Omental fat pad (tissue), 4 donors: ENCODE results near the gene ITGA8. TPM values are rescaled to one million over a fixed set of nuclear protein-coding genes. Genes with fewer than 3 reads are reported as not detected.

Experiments used
- ATAC-seq: fragments of 150-250 bp; one replicate; pipeline ENCODE4 v1.9.1; 2016; ENCODE audit warnings: mild to moderate bottlenecking, moderate library complexity; ENCODE audit not compliant: low FRiP score
- DNase-seq: peaks from one replicate; pipeline ENCODE4 v3.0.0-alpha.2; 2019; ENCODE audit warnings: low spot score
- CTCF ChIP-seq, 3 donors: fragments of 450-650 bp; IDR thresholded peaks; one replicate each; pipeline ENCODE4 v1.5.1; 2016 to 2017; ENCODE audit warnings: antibody characterized with exemption in 3 of 3, mild to moderate bottlenecking in 3 of 3, moderate library complexity in 2 of 3
- total RNA-seq, 4 donors: library from RNA; depleted of rRNA; stranded (reverse); fragments of >200 nt; gene quantifications; one replicate each; pipeline ENCODE4 v1.1.0, GENCODE V29; 2016

Gene ITGA8
- total RNA-seq, 4 donors from 2014 or later, result 1.1 to 13.9 (median 2.2) TPM

- TF ChIP-seq CTCF (IDR thresholded peaks at IDR 0.05), result no peak
- ATAC-seq, result no peak
- DNase-seq, result no peak
These were observed 1.0 kb upstream of the ITGA8 start for GRCh38 chr10:15720635-15721287.

- peak; percentile 37 for ATAC-seq
- no peak for TF ChIP-seq CTCF (IDR thresholded peaks at IDR 0.05)
- no peak for DNase-seq
These were observed 448 bp downstream of the ITGA8 start for GRCh38 chr10:15719049-15719898.

DNA sequence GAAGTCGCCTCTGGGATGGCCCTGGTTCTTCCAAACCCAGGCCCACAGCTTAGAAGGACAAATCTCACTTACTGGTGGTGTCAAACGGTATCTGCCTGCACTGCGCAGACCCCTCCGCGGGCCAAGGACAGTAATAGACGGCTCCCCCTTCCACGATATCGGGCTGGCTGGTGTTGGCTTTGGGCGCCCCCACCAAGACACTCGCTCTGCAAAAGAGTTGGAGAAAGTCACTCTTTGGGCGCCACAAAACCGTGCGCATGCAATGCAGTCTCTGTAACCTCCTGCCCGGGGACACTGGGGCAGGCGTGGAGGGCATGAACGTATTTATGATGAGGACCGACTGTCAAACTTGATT is 1.1 kb downstream of the ITGA8 start:
- DNase-seq (no peak), ATAC-seq (no peak)
- no peak for TF ChIP-seq CTCF (IDR thresholded peaks at IDR 0.05)

DNA sequence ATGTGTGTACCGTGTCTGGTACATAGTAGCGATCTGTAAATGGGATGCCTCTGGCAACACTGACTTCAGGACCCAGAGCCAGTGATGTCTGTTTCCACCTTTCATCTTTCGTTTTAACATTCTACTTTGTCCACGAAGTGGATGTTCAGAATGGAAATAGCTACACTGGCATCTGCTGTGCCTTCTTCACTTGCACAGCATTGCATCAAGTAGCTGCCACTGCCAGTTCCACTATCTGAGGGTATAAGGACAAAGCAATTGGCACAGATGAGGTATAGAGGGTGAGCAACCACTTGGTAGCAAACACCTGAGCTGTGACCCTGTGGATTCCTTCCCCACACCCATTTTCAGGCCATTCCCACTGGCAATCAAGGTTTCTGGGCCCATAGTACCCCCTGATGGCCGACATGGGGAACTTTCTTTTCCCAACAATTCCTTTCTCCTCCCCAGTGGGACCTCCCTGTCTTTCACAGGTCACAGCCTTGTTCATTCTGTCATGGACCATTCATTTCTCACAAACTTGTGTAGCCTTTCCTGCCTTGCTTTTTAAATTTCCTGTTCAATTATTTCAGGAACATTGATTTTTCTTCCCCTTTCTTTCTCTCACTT is 4.0 kb downstream of the ITGA8 start:
- no peak for TF ChIP-seq CTCF (IDR thresholded peaks at IDR 0.05)
- no peak for ATAC-seq

DNA sequence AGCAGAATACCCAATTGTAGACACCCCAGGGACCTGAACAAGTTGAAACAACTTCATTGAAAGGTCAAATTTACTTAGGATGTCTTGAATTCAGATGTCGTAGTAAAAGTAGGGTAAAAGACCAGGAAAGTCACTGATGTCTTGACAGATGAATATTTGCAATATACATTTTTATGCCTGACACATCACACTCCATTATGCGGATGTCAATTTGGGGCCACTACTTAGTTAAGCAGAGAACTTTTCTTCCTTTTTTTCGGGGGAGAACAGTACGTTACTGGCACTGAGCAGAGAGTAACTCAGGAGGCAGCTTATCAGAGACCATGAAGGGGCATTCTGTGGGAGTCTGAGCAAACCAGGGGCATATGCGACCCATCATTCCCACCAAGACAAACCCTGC is 4.9 kb downstream of the ITGA8 start:
- DNase-seq (no peak), ATAC-seq (no peak)
- no peak for TF ChIP-seq CTCF (IDR thresholded peaks at IDR 0.05)

More for the DNA sequence above, 4.0 kb downstream of the ITGA8 start:
- DNase-seq, result no peak

DNA sequence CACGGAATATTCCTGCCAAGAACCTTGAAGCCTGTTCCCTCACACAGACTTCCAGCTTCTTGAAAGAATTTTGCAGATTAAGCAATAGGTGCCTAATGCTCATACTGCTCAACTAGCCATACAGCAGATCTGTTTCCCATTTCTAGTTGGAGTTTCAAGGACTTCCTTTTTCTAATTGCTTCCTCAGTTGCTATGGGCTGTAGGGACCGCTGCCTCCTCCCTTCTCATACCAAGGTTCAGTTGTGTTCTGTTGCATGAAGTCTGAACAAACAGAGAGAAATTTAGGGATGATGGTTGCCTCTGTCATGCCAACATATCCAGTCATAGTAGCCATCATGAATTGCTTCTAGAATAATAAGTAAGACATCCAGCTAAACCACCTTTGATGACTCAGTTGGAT is 6.8 kb downstream of the ITGA8 start:
- ATAC-seq (no peak), DNase-seq (no peak)
- TF ChIP-seq CTCF (IDR thresholded peaks at IDR 0.05), result no peak
